Endothelial cell of umbilical vein (primary cell): ENCODE data around the gene FAM181A.

Experiments
- CTCF ChIP-seq, 2 donors: IDR thresholded peaks; 1 replicate in 1 of 2; 2 replicates in 1 of 2; pipeline ENCODE4 v1.5.1; 2011; ENCODE audit warnings: low read length in 2 of 2, mild to moderate bottlenecking in 2 of 2, moderate library complexity in 2 of 2, control low read depth in 1 of 2, inconsistent platforms in 1 of 2, low read depth in 1 of 2; ENCODE audit not compliant: insufficient read depth in 1 of 2; ENCODE audit errors: extremely low read depth in 1 of 2
- EZH2 ChIP-seq: IDR thresholded peaks from 2 replicates; pipeline ENCODE4 v1.6.1; 2012; ENCODE audit warnings: borderline replicate concordance, low read depth, mild to moderate bottlenecking, moderate library complexity, low read length, inconsistent platforms; ENCODE audit not compliant: severe bottlenecking

- TF ChIP-seq CTCF (IDR thresholded peaks at IDR 0.05; ENCODE audit: extremely low read depth in 1 of 2, insufficient read depth in 1 of 2, low read depth in 1 of 2, low read length in 2 of 2) = no peak
- TF ChIP-seq EZH2 = no peak
Measured at GRCh38 chr14:93888995-93889394, 38.1 kb upstream of the FAM181A start.
